Suppressor macrophage (primary cell): ENCODE results near the gene GLT8D1.
A peak's percentile ranks its signal among the peaks of the same experiment; 100 is the strongest.
"Not testable (repeated sequence)": the region's sequence is repeated elsewhere in the genome, so short reads cannot be mapped to it uniquely, and the experiment has no call there.

Source experiments
- DNase-seq, 4 experiments: peaks; one replicate each; pipeline ENCODE4 v3.0.0-alpha.2; 2020 to 2022
- total RNA-seq, 17 experiments: gene quantifications; one replicate each; lab custom pipeline; 2026; ENCODE audit warnings: mixed read lengths in 6 of 17, inconsistent platforms in 3 of 17; lab: John Stamatoyannopoulos, UW

Gene GLT8D1, protein sequence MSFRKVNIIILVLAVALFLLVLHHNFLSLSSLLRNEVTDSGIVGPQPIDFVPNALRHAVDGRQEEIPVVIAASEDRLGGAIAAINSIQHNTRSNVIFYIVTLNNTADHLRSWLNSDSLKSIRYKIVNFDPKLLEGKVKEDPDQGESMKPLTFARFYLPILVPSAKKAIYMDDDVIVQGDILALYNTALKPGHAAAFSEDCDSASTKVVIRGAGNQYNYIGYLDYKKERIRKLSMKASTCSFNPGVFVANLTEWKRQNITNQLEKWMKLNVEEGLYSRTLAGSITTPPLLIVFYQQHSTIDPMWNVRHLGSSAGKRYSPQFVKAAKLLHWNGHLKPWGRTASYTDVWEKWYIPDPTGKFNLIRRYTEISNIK
- 5.5 to 31.8 (median 23.0) reads per million in 17 experiments for total RNA-seq

DNA sequence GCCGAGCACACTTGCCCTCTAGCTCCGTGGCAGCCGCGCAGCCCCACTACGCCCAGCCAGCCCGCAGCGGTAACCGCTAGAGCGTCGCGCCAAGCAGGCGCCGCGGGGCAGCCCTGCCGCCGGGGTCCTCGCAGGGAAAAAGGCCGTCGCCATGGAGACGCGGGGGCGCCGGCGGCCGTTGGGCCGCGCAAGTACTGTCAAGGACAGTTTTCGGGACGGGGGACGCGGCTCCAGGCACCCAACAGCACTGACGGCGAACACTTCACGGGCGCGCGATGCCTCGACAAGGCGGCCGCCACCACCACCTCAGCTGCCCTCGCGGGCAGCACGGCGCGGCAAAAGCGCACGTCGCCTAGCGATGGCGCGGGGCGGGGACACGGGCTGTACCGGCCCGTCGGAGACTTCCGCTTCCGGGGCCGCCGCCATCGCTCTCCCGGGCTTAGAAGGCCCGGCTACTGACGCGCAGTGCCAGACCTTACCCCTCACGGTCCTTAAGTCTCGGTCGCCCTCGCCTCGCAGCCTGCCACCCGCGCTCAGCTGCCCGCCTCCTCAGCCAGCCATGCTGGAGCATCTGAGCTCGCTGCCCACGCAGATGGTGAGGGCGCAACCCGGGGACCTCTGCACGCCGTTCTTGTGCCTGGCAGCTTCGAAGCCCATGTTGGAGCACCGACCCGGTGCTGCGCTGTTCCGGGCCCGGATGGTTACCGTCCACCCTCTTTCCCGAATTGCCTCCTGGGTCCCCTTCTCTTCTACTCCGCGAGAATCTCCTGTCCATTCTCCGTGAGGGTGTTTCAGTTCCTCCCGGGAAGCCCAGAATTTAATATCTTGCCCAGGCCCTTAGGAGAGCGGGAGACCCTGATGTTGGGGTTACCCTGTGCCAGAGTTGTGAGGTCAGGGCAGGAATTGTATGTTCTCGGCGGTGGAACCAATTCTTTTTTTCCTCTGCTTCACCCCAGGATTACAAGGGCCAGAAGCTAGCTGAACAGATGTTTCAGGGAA, at the start of gene GLT8D1, which contains the start of gene SPCS1:
Gene GLT8D1 (minus strand): TSS at position 104 of the 999 bp plus-strand sequence. CDS start 5,331 bp downstream, outside the sequence.
Gene SPCS1 (plus strand): TSS at position 419 of the 999 bp plus-strand sequence. CDS start 141 bp downstream, at position 560.
- DNase-seq: peak; percentile 90 to 97 (median 94)

DNA sequence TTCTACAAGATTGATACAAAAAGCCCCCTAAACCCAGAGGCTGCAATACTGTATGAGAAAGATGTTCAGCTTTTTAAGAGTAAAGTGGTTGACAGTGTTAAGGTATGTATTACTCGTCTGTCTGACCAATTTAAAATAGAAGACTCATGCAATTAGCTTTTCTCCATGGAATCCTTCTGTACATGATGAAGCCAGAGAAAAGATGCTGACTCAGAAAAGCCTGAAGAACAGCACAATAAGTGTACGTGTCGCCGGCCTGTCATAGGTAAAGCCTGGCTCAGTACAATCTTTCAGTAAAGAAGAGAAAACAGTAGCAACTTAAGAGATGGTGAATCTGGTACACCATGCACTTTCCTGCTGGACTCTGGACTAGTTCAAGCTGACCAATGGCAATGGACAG, 48.8 kb upstream of the GLT8D1 start:
- DNase-seq: no peak

DNA sequence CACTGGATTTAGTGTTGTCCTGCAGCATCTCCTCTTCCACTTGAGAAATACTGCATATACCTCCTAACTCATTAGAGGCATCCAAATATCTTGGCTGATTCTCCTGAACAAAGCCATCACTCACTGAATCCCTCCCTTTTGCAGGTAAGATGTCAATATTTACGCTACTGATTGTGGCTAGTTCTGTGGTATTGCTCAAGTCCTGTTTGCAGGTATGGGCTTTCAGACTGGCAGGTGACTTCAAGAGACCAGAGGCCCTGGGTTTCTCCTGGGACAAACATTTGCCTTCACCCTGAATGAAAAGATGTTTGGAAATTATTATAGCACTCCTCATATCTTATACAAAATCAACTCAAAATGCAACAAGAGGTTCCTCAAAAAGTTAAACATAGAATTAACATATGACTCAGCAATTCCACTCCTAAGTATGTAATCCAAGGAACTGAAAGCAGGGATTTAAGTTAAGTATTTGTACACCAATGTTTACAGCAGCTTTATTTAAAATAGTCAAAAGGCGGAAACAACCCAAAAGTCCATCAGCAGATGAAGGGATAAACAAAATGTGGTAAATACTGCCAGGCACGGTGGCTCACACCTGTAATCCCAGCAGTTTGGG, 46.6 kb upstream of the GLT8D1 start:
- DNase-seq: peak in 3 of 4 experiments; percentile 7 to 81 (median 76)

DNA sequence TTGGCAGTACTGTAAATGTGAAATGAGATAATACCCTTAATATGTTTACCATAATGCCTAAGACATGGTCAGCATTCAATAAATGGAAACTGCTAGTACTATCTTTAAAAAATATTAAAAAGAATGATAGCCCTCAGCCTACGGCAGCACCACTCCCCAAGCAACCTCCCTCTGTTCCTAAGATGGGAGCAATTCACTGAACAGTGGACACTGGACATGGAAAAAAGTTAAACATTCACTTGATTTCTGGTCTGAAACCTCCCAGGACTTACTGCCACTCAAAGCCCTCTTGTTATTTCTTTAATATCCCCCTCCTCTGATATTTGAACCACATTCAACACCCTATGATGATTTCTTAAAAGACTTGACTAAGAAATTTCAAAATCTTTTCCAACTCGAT, 38.1 kb upstream of the GLT8D1 start:
- no peak for DNase-seq

DNA sequence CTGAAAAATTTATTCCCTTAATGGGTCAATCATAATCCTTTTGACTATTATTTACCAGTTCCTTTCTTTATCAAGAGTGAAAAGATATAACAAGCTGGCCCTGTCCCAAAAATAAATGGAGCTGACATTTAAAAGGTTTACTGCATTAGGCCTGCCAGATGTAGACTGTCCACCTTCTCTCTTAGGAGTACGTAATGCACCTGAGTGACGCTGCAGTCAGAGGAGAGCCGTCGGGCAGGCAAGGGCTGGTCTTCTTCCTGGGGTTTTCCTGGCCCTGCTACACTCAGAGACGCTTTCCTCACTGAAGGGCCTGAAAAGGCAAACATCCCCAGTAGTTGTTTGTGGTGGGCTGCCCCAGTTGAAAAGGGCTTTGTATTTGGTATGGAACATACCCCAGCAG, 37.6 kb upstream of the GLT8D1 start:
- DNase-seq: no peak

DNA sequence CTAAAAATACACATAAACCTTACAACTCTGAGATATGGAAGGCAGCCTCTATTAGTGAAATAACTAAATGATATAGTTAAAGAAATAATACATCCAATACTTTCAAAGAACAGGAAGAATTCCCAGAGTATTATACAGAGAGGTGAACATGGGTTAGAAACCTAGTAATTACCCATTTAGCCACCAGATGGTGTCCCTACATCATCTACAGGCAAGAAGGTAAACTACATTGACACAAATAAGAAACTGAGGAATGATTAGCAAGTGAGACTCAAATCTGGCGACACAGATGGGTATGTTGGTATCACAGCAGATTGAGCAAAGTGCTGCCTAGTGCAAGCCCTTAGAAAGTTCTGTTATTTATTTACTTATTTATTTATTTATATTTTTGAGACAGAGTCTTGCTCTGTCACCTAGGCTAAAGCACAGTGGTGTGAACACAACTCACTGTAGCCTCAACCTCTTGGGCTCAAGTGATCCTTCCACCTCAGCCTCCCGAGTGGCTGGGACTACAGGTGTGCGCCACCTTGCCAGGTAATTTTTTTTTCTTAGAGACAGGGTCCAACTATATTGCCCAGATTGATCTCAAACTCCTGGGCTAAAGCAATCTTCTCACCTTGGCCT, 36.9 kb upstream of the GLT8D1 start:
- peak; percentile 47 to 66 (median 51) for DNase-seq

DNA sequence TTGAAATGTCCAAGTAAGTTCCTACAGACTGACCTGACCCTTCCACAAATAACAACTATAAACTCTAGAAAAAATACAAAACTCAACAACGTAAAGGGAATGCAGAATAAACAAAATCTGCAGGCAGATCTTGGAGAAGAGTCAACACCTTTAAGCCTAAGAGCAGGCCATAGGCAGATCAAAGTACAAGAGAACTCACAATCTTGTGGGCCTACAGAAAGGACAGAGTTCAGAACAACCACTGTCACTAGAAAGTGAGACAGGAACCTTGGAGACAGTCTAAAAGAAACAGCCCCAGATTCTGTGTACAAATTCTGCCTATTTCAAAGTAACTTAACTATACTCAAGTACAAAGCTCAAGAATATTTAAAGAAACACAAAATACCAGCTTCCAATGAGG, 34.1 kb upstream of the GLT8D1 start:
- DNase-seq: no peak

DNA sequence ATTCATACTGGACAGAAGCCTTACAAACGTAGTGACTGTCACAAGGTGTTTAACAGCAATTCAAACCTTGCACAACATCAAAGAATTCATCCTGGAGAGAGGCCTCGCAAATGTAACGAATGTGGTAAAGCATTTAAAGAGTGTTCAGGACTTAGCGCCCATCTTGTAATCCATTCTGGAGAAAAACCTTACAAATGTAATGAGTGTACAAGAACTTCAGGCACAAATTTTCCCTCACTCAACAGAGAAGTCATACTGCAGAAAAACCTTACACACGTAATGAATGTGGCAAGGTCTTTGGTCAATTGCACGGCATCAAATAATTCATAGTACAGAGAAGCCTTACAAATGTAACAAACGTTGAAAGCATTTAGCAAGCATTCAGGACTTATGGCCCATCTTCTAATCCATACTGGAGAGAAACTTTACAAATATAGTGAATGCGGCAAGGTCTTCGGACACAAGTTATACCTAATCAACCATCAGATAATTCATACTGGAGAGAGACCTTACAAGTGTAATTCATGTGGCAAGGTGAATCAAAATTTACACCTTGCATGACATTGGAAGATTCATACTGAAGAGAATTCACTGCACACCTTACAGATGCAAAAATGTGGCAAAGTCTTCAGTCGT, 27.8 kb upstream of the GLT8D1 start:
- DNase-seq: no peak

DNA sequence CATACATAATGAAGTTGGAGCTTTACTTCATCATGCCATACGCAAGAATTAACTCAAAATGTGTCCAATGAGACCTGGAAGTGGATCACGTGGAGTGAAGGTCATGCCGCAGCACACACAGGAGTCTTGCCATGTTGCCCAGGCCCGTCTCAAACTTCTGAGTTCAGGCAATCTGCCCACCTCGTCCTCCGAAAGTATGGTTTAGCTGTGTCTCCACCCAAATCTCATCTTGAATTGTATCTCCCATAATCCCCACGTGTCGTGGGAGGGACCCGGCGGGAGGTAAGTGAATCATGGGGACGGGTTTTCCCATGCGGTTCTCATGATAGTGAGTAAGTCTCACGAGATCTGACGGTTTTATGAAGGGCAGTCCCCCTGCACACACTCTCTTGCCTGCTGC, 26.0 kb upstream of the GLT8D1 start:
- no peak for DNase-seq

DNA sequence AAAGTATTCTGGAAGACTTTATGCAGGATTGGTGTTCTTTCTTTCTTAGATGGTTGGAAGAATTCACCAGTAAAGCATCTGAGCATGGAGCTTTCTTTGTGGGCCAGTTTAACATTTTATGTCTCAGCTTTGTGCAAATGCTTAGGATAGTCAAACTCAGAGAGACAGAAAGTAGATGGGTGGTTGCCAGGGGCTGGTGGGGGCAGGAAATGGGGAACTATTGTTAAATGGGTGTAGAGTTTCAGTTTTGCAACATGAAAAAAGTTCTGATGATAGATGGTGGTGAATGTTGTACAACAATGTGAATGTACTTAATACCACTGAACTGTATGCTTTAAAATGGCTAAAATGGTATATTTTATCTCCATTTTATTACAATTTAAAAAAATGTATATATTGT, 25.1 kb upstream of the GLT8D1 start:
- DNase-seq: no peak

DNA sequence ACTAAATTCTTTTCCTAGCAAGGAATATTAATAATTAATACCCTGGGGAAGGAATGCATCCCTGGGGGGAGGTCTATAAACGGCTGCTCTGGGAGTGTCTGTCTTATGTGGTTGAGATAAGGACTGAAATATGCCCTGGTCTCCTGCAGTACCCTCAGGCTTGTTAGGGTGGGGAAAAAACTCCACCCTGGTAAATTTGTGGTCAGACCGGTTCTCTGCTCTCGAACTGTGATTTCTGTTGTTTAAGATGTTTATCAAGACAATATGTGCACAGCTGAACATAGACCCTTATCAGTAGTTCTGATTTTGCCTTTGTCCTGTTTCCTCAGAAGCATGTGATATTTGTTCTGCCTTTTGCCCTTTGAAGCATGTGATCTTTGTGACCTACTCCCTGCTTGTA, 23.2 kb upstream of the GLT8D1 start:
- DNase-seq: not testable (repeated sequence)

DNA sequence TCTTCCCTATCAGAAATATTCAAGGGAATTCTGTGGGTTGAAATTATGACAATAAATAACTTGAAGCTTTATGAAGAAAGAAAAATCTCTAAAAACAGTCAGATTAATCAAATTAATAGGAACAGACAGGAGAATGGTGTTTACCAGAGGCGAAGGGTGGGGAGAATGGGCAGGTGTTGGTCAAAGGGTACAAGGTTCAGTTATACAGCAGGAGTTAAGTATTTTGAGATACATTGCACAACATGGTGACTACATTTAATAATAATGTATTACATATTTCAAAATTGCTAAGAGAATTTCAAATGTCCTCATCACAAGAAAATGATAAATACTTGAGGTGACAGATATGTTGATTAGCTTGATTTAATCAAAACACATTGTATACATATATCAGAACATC, 18.9 kb upstream of the GLT8D1 start:
- DNase-seq: no peak

DNA sequence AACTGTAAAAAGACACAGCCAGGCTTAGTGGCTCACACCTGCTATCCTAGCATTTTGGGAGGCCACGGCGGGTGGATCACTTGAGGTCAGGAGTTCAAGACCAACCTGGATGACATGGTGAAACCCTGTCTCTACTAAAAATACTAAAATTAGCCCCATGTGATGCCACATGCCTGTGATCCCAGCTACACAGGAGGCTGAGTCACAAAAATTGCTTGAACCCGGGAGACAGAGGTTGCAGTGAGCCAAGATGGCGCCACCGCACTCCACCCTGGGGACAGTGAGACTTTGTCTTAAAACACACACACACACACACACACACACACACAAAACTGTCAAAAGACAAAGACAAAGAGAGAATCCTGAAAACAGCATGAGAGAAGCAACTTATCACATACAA, 18.3 kb upstream of the GLT8D1 start:
- DNase-seq: no peak

DNA sequence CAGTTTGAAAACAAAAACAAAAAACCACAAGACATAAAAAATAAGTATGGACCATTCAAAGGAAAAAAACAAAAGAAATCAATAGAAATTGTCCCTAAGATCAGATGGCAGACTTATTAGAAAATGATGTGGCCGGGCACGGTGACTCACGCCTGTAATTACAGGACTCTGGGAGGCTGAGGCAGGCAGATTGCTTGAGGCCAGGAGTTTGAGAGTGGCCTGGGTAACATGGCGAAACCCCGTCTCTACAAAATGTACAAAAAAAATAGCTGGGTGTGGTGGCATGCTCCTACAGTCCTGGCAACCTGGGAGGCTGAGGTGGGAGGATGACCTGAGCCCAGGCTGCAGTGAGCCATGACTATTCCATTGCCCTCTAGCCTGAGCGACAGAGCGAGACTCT, 16.9 kb upstream of the GLT8D1 start:
- DNase-seq: no peak

DNA sequence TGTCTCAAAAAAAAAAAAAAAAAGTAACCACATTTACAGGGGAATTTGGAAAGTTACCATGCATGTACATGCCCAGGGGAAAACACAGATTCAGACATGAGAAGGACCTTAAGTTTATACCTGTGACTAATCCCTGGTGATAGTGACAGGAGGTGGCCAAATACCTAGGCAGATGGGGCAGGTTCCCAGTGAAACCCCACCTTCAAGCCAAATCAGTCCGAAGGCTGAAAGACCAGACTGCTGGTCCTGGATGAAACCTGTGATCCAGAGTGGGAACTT, 16.1 kb upstream of the GLT8D1 start:
- no peak for DNase-seq

DNA sequence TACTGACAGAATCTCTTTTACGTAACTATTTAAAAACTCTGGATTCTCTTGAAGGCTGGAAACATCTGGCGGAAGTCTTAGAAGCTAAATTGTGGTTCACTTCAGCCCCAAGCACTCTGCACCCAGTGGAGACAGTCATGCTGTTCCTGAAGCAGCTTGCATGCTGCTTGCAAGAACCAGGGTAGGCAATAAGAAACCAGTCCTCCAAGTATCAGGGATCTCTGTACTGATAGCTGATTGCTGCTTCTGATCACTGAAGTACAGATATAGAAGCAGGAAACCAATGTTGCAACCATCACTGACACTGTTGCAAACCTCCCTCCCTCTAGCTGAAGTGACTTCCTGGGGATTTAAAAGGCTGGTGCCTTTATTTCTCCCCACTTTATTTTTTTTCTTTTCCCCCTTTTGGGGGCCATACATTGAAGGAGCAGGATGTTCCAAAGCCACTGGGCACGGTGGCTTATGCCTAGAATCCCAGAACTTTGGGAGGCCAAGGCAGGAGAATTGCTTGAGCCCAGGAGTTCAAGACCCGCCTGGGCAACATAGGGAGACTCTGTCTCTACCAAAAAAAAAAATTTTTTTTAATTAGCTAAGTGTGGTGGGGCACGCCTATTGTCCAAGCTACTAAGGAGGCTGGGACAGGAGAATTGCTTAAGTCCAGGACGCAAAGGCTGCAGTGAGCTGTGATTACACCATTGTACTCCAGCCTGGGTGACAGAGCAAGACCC, 15.6 kb upstream of the GLT8D1 start:
- peak; percentile 41 to 71 (median 56) for DNase-seq

DNA sequence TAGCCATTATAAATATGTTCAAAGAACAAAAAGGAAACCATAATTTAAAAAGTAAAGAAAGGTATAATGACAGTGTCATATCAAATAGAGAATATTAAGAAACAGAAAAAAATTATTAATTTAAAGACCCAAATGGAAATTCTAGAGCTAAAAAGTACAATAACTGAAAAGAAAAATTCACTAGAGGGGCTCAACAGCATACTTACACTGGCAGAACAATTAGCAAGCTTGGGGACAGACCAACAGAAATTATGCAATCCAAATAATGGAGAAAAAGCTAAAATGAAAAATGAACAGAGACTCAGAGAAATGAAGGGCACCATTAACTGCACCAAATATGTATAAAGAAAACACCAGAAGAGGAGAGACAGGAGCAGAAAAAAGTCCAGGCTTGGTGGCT, 14.0 kb upstream of the GLT8D1 start:
- no peak for DNase-seq

DNA sequence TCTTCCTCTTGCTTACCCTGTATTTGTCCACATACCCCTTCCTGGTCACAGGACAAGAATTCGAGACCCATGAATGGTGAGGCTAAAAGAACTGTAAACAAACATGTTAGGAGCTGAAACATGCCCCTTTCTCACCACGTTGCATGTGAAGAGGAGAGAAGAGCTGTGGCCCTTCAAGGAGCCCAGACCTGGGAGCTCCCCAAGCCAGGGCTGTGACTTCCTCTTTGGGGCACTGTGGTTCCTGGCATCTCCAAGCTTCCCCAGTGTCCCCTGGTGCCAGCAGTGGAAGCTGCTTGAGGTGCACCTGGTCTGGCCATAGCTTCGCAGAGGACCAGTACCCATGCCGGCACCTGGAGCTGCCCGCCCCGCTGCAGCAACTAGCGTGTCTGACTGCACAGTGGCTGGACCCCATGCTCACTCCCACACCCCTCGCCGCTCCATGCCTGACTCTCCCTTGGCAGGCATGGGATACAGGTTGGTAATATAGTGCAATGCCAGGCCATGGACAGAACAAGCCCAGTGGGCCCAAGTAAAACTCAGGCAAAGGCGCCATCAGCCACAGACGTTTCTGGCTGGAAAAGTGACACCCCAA, 10.2 kb upstream of the GLT8D1 start:
- peak; percentile 8 to 57 (median 36) for DNase-seq

DNA sequence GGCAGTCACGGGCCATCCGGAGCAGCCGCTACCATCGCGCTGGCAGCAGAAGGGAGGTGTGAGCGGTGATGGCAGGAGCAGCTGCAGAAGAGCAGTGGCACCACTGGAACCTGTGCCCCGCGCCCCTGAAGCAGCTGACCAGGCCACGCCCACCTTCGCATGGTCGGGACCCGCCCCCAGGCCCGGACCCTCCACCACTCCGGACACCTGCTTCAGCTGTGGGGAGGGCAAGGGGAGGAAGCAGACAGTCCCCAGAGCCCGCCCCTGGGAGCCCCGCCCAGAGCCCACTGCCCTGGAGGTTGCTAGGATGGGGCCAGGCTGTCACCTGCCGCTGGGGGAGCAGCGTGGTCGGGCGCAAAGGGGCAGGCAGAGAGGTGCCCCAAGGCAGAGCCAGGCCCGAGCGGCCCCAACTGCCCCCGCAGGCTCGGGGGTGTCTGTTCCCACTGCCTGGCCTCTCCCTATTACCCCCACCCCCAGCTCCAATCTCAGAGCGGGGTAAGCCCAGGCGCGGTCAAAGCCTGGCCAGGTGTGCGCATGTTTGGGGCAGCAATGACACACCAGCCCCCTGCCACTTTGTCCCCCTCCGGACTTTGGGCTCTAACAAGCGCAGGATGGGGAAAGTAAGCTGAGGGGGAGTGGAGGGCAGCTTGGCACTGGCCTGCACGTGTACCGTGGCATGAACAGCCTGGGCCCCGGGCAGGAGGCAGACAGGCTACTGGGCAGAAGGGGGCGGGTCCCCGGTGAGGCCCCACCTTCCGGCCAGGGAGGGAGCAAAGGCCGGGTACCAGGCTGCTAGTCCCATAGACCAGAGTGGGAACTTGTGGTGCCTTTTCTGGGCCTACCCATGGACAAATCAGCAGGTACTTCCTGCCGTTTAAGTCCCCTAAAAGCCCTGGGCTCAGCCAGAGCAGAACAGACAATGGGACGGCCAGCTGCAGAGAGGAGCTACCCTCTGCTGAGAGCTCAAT, 9.0 kb upstream of the GLT8D1 start:
- DNase-seq: no peak
